ENCODE results near the gene TPRG1. TPM values are rescaled to one million over a fixed set of nuclear protein-coding genes. Genes with fewer than 3 reads are reported as not detected.

TPRG1 gene
- total and polyA plus RNA-seq, 4 donors: 0.52 to 5.1 (median 1.0) TPM

DNA sequence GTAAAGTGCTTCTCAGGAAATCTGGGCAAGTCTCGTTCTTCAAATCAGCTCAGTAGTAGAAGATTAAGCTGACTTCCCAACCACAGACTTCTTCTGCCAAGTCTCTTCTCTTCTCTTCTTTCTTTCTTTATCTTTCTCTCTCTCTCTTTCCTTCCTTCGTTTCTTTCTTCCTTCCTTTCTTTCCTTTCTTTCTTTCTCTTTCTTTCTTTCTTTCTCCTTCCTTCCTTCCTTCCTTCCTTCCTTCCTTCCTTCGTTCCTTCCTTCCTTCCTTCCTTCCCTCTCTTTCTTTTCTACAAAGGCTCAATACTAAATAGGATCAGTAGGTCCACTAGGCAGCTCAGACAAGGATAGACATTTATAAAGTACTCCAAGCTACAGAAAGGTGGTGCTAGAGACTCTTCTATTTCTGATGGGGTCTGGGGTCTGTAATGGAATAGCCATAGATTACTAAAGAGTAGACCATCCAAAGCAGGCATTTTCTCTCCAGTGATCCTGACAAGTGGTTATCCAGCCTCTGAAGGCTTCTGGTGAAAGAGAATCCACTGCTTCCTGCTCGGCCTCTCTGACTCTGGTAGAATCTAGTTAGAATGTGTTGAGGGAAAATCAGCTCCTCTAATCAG lies 100.8 kb downstream of the TPRG1 start:
- 92% methylated on average over 2 of the region's 4 CpGs for WGBS (ENCODE audit: insufficient coverage)
- DNase-seq (ENCODE audit: low read depth in 4 of 6, low spot score in 6 of 6): no peak
- Histone ChIP-seq H3K4me3 (ENCODE audit: low read depth, low read length) (no peak overlapping the region), H3K27ac (ENCODE audit: low read depth, low read length) (no peak overlapping the region), H3K4me1 (ENCODE audit: control insufficient read depth, insufficient read depth, low read length) (no peaks in the 10 kb centered on the region), H3K27me3 (ENCODE audit: control insufficient read depth, insufficient read depth, low read length) (no peaks in the 10 kb centered on the region), H3K9me3 (ENCODE audit: control insufficient read depth, insufficient read depth, low read length) (no peaks in the 10 kb centered on the region), H3K36me3 (ENCODE audit: control insufficient read depth, insufficient read depth, low read length) (no peaks in the 10 kb centered on the region)

DNA sequence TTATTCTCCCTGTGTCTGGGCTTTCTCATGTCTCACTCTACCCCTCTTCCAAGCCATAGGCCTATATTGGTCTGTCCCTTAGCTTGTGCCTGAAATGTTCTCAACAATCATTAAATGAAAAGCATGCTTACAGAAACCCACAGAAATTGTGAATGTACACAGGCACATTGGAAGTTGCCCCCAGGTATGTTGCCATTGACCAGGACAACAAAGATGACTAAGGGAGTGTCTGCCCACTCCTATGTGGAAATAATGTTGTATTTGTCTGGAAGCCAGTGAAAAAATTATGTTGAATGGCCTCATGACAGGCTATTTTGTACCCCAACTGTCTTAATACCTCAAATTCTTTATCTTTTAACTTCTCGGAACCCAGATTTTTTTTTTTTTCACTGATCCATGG lies 102.0 kb downstream of the TPRG1 start:
- WGBS (ENCODE audit: insufficient coverage): no CpG with 5 or more reads among the region's 1 CpG
- no peaks in the 10 kb centered on the region for H3K36me3 ChIP-seq (ENCODE audit: control insufficient read depth, insufficient read depth, low read length)
- H3K9me3 ChIP-seq (ENCODE audit: control insufficient read depth, insufficient read depth, low read length): no peaks in the 10 kb centered on the region
- H3K27me3 ChIP-seq (ENCODE audit: control insufficient read depth, insufficient read depth, low read length): no peaks in the 10 kb centered on the region
- no peak for DNase-seq (ENCODE audit: low read depth in 4 of 6, low spot score in 6 of 6)
- no peaks in the 10 kb centered on the region for H3K4me1 ChIP-seq (ENCODE audit: control insufficient read depth, insufficient read depth, low read length)
- no peak overlapping the region for H3K27ac ChIP-seq (ENCODE audit: low read depth, low read length)
- H3K4me3 ChIP-seq (ENCODE audit: low read depth, low read length): no peak overlapping the region

DNA sequence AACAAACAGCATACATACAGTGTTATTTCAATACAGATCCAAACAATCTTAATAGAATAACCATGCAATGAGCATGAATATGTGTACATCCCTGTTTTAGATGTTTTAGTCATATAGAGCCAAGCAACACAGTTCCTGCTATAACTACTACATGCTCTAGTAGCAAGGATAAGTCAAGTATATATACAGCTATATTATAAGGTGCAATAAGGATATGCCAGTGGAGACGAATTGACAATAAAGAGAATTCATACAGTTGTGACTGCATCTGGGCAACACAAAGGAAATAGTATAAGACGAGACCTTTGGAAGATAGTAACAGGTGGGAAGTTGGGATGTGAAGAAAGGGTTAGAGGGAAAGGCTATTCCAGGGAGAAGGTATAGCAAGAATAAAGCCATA lies 103.4 kb downstream of the TPRG1 start:
- Histone ChIP-seq H3K36me3 (ENCODE audit: control insufficient read depth, insufficient read depth, low read length) (no peaks in the 10 kb centered on the region), H3K27me3 (ENCODE audit: control insufficient read depth, insufficient read depth, low read length) (no peaks in the 10 kb centered on the region), H3K9me3 (ENCODE audit: control insufficient read depth, insufficient read depth, low read length) (no peaks in the 10 kb centered on the region), H3K27ac (ENCODE audit: low read depth, low read length) (no peak overlapping the region), H3K4me3 (ENCODE audit: low read depth, low read length) (no peak overlapping the region), H3K4me1 (ENCODE audit: control insufficient read depth, insufficient read depth, low read length) (no peaks in the 10 kb centered on the region)
- DNase-seq (ENCODE audit: low read depth in 4 of 6, low spot score in 6 of 6): no peak
- 100% methylated on average over 2 of the region's 2 CpGs for WGBS (ENCODE audit: insufficient coverage)

- no peak overlapping the region for H3K4me3 ChIP-seq (ENCODE audit: low read depth, low read length)
- no peaks in the 10 kb centered on the region for H3K4me1 ChIP-seq (ENCODE audit: control insufficient read depth, insufficient read depth, low read length)
- no peak for DNase-seq (ENCODE audit: low read depth in 4 of 6, low spot score in 6 of 6)
- H3K27me3 ChIP-seq (ENCODE audit: control insufficient read depth, insufficient read depth, low read length): no peaks in the 10 kb centered on the region
- WGBS (ENCODE audit: insufficient coverage): 95% methylated on average over 2 of the region's 2 CpGs
- no peak overlapping the region for H3K27ac ChIP-seq (ENCODE audit: low read depth, low read length)
- H3K36me3 ChIP-seq (ENCODE audit: control insufficient read depth, insufficient read depth, low read length): no peaks in the 10 kb centered on the region
- H3K9me3 ChIP-seq (ENCODE audit: control insufficient read depth, insufficient read depth, low read length): no peaks in the 10 kb centered on the region
Measured at GRCh38 chr3:189275852-189276251, 104.1 kb downstream of the TPRG1 start.

- Histone ChIP-seq H3K36me3 (ENCODE audit: control insufficient read depth, insufficient read depth, low read length) (no peaks in the 10 kb centered on the region), H3K9me3 (ENCODE audit: control insufficient read depth, insufficient read depth, low read length) (no peaks in the 10 kb centered on the region), H3K27me3 (ENCODE audit: control insufficient read depth, insufficient read depth, low read length) (no peaks in the 10 kb centered on the region), H3K4me1 (ENCODE audit: control insufficient read depth, insufficient read depth, low read length) (no peaks in the 10 kb centered on the region), H3K4me3 (ENCODE audit: low read depth, low read length) (no peak overlapping the region), H3K27ac (ENCODE audit: low read depth, low read length) (no peak overlapping the region)
- DNase-seq (ENCODE audit: low read depth in 4 of 6, low spot score in 6 of 6): peak in 4 of 6 donors; percentile 12 to 94 (median 56)
- no CpG with 5 or more reads among the region's 5 CpGs for WGBS (ENCODE audit: insufficient coverage)
Measured at GRCh38 chr3:189276444-189277219, 104.9 kb downstream of the TPRG1 start.

GRCh38 chr3:189277711-189278110 lies 105.9 kb downstream of the TPRG1 start:
- Histone ChIP-seq H3K27me3 (ENCODE audit: control insufficient read depth, insufficient read depth, low read length) (no peaks in the 10 kb centered on the region), H3K27ac (ENCODE audit: low read depth, low read length) (no peak overlapping the region), H3K4me3 (ENCODE audit: low read depth, low read length) (no peak overlapping the region), H3K9me3 (ENCODE audit: control insufficient read depth, insufficient read depth, low read length) (no peaks in the 10 kb centered on the region), H3K4me1 (ENCODE audit: control insufficient read depth, insufficient read depth, low read length) (no peaks in the 10 kb centered on the region), H3K36me3 (ENCODE audit: control insufficient read depth, insufficient read depth, low read length) (no peaks in the 10 kb centered on the region)
- 79% methylated on average over 2 of the region's 3 CpGs for WGBS (ENCODE audit: insufficient coverage)
- DNase-seq (ENCODE audit: low read depth in 4 of 6, low spot score in 6 of 6): peak in 1 of 6 donors; percentile 21

DNA sequence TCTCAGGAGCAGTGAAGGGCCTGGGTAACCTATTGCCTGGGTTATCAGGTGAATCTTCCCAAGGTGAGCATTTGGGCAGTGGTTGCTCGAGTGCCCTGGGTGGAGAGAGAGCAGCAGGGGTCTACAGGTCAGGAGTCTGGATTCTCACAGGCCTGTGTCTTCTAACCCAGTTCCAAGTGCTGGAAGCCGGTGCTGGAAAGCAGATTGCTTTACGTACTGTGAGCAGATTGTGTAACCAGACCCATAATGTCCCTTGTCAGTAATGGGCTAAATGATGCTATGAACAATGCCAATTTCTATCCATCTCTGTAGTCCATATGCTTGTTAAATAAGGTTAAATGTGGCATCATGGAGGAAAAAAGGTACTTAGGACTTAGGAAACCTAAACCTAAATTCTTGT lies 106.5 kb downstream of the TPRG1 start:
- DNase-seq (ENCODE audit: low read depth in 4 of 6, low spot score in 6 of 6): peak in 2 of 6 donors; percentile 36 to 66
- no peaks in the 10 kb centered on the region for H3K36me3 ChIP-seq (ENCODE audit: control insufficient read depth, insufficient read depth, low read length)
- H3K9me3 ChIP-seq (ENCODE audit: control insufficient read depth, insufficient read depth, low read length): no peaks in the 10 kb centered on the region
- H3K4me3 ChIP-seq (ENCODE audit: low read depth, low read length): no peak overlapping the region
- H3K27ac ChIP-seq (ENCODE audit: low read depth, low read length): no peak overlapping the region
- no peaks in the 10 kb centered on the region for H3K27me3 ChIP-seq (ENCODE audit: control insufficient read depth, insufficient read depth, low read length)
- no peaks in the 10 kb centered on the region for H3K4me1 ChIP-seq (ENCODE audit: control insufficient read depth, insufficient read depth, low read length)
- WGBS (ENCODE audit: insufficient coverage): 62% methylated on average over 1 of the region's 3 CpGs

DNA sequence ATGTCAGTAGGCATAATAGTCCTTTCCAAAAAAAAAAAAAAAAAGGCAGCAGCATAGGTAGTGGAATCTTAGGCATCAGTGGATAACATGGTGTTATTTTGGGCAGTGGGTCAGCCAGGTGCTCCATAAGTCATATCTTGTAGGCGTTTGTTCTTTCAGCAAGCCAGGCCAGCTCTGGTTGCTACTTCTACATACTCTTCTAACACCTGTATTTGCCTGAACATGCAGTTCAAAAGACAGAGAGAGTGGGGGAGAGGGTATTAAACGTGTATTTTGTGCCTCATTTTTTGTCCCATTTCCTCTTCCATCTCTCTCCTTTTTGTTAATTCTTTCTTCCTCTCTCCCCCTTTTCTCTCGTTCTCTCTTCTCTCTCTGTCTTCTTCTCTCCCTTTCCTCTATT lies 110.4 kb downstream of the TPRG1 start:
- H3K4me1 ChIP-seq (ENCODE audit: control insufficient read depth, insufficient read depth, low read length): no peaks in the 10 kb centered on the region
- no peak for DNase-seq (ENCODE audit: low read depth in 4 of 6, low spot score in 6 of 6)
- H3K36me3 ChIP-seq (ENCODE audit: control insufficient read depth, insufficient read depth, low read length): no peaks in the 10 kb centered on the region
- WGBS (ENCODE audit: insufficient coverage): no CpG with 5 or more reads among the region's 3 CpGs
- no peak overlapping the region for H3K4me3 ChIP-seq (ENCODE audit: low read depth, low read length)
- H3K27ac ChIP-seq (ENCODE audit: low read depth, low read length): no peak overlapping the region
- no peaks in the 10 kb centered on the region for H3K27me3 ChIP-seq (ENCODE audit: control insufficient read depth, insufficient read depth, low read length)
- H3K9me3 ChIP-seq (ENCODE audit: control insufficient read depth, insufficient read depth, low read length): no peaks in the 10 kb centered on the region

DNA sequence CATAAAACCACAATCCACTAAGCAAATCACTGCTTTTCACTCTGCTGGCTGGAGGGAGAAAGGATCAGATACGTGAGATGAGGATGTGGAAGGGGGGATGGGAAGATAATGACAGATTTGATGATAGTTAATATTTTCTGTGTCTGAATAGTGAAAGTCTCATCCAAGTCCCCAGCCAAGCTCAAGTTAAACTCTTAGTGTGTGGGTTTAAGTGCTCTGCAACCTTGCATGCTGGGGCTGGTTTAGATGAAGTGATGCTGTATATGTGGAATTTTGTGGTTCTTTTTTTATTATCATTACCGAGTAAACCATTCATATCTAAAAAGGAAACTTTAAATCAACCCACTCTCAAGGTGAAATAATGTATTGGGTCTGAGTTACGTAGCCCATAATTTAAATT lies 111.0 kb downstream of the TPRG1 start:
- Histone ChIP-seq H3K4me3 (ENCODE audit: low read depth, low read length) (no peak overlapping the region), H3K27ac (ENCODE audit: low read depth, low read length) (no peak overlapping the region), H3K27me3 (ENCODE audit: control insufficient read depth, insufficient read depth, low read length) (no peaks in the 10 kb centered on the region), H3K9me3 (ENCODE audit: control insufficient read depth, insufficient read depth, low read length) (no peaks in the 10 kb centered on the region), H3K36me3 (ENCODE audit: control insufficient read depth, insufficient read depth, low read length) (no peaks in the 10 kb centered on the region), H3K4me1 (ENCODE audit: control insufficient read depth, insufficient read depth, low read length) (no peaks in the 10 kb centered on the region)
- DNase-seq (ENCODE audit: low read depth in 4 of 6, low spot score in 6 of 6): no peak
- WGBS (ENCODE audit: insufficient coverage): 100% methylated on average over 1 of the region's 3 CpGs

DNA sequence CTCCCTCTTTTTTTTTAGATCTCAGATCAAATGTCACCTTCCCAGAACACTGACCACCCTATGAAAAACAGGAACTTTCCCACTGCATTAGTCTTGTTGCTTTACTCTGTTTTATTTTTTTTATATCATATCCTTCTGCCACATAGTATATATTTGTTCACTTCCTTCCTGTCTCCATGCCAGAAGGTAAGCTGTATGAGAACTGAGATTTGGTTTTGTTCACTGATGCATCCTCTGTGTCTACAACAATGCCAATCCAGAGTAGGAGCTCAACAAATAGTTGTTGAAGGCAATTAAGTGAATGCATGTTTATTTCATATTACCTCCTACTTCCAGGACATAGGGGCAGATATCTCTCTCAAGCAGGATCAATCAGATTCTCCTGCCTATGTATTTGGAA lies 114.4 kb downstream of the TPRG1 start:
- H3K36me3 ChIP-seq (ENCODE audit: control insufficient read depth, insufficient read depth, low read length): no peaks in the 10 kb centered on the region
- no peak for DNase-seq (ENCODE audit: low read depth in 4 of 6, low spot score in 6 of 6)
- no peaks in the 10 kb centered on the region for H3K9me3 ChIP-seq (ENCODE audit: control insufficient read depth, insufficient read depth, low read length)
- H3K4me1 ChIP-seq (ENCODE audit: control insufficient read depth, insufficient read depth, low read length): no peaks in the 10 kb centered on the region
- H3K4me3 ChIP-seq (ENCODE audit: low read depth, low read length): no peak overlapping the region
- H3K27ac ChIP-seq (ENCODE audit: low read depth, low read length): no peak overlapping the region
- H3K27me3 ChIP-seq (ENCODE audit: control insufficient read depth, insufficient read depth, low read length): no peaks in the 10 kb centered on the region
